Stimulated activated naive CD8-positive, alpha-beta T cell treated with anti-CD3 and anti-CD28 coated beads, Interleukin-15, Interleukin-2, amounts not matched to agents 100 ng/mL and 50 ng/mL, for 24 hours (primary cell): Measurements from ENCODE around the gene LOXL3.
"Not testable (repeated sequence)": the region's sequence is repeated elsewhere in the genome, so short reads cannot be mapped to it uniquely, and the experiment has no call there.

ENCODE experiments used
- H3K27ac Mint-ChIP-seq: one replicate; pipeline ENCODE4 v1.8.0; 2021; ENCODE audit warnings: mild to moderate bottlenecking, mixed read lengths
- H3K27me3 Mint-ChIP-seq: one replicate; pipeline ENCODE4 v1.8.0; 2021; ENCODE audit warnings: mixed read lengths
- H3K36me3 Mint-ChIP-seq: one replicate; pipeline ENCODE4 v1.8.0; 2021; ENCODE audit warnings: low read depth, mixed read lengths
- H3K4me1 Mint-ChIP-seq: one replicate; pipeline ENCODE4 v1.8.0; 2021; ENCODE audit warnings: low read depth, mixed read lengths
- H3K4me3 Mint-ChIP-seq: one replicate; pipeline ENCODE4 v1.8.0; 2021; ENCODE audit warnings: mild to moderate bottlenecking, mixed read lengths
- H3K9me3 Mint-ChIP-seq: one replicate; pipeline ENCODE4 v1.8.0; 2021; ENCODE audit warnings: mixed read lengths

The LOXL3 gene

DNA sequence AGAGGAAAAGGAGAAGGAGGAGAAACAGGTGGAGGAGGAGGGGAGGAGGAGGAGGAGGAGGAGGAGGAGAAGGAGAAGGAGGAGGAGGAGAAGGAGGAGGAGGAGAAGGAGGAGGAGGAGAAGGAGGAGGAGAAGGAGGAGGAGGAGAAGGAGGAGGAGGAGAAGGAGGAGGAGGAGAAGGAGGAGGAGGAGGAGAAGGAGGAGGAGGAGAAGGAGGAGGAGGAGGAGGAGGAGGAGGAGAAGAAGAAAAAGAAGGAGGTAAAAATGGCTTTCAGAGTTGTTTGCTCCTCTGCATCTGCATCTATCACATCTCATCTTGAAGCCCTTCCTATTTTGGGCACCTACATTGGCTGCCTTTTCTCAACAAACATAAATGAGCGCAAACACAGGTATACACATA is 7.3 kb upstream of the LOXL3 start:
- not testable (repeated sequence) for H3K27ac Mint-ChIP-seq, H3K9me3 Mint-ChIP-seq, H3K4me3 Mint-ChIP-seq, H3K36me3 Mint-ChIP-seq
- H3K27me3 Mint-ChIP-seq = peaks cover 25% of the 10 kb centered on the region
- peaks cover 21% of the 10 kb centered on the region for H3K4me1 Mint-ChIP-seq

DNA sequence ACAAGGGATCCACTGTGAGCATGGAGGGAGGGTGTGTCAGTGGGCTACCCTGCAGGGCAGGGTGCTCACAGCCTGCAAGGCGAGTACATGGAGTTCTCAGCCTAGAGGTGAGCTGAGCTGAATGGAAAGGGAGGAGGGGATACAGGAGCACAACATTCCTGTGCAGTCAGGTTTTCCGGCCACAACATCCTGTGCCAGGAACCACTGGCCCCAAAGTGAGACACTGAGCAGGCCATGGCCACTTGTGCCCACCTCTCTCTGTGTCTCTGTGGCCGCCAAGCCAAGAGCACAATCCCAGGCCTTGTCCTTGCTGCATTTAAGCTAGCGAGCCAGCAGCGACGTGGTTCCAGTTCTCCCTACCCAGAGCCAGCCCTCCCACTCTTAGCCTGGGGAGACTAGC is 6.8 kb upstream of the LOXL3 start:
- Mint-ChIP-seq H3K27ac (no peak overlapping the region), H3K36me3 (no peaks in the 10 kb centered on the region), H3K4me3 (no peak overlapping the region), H3K9me3 (no peaks in the 10 kb centered on the region), H3K27me3 (peaks cover 25% of the 10 kb centered on the region), H3K4me1 (peaks cover 20% of the 10 kb centered on the region)

DNA sequence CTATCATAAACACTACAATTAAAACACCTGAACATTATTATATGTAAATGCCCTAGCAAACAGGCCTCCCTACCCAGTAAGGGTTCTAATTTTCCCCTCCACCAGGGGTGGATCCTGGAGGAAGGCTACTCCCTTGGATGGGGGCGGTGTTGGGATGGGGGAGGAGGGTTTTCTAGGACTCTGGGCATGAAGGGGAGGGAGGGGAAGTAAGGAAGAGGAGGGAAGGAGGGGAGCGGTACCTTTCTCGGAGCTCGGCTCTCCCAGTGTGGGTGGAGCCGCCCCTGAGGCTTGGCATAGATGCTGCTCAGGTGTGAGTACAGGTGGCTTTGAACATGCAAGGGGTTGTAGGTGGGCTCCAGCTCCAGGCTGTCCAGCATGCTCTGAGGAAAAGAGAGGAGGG is 6.2 kb upstream of the LOXL3 start:
- H3K36me3 Mint-ChIP-seq = no peaks in the 10 kb centered on the region
- H3K9me3 Mint-ChIP-seq = no peaks in the 10 kb centered on the region
- H3K27ac Mint-ChIP-seq = no peak overlapping the region
- peaks cover 24% of the 10 kb centered on the region for H3K4me1 Mint-ChIP-seq
- H3K27me3 Mint-ChIP-seq = peaks cover 25% of the 10 kb centered on the region
- no peak overlapping the region for H3K4me3 Mint-ChIP-seq

DNA sequence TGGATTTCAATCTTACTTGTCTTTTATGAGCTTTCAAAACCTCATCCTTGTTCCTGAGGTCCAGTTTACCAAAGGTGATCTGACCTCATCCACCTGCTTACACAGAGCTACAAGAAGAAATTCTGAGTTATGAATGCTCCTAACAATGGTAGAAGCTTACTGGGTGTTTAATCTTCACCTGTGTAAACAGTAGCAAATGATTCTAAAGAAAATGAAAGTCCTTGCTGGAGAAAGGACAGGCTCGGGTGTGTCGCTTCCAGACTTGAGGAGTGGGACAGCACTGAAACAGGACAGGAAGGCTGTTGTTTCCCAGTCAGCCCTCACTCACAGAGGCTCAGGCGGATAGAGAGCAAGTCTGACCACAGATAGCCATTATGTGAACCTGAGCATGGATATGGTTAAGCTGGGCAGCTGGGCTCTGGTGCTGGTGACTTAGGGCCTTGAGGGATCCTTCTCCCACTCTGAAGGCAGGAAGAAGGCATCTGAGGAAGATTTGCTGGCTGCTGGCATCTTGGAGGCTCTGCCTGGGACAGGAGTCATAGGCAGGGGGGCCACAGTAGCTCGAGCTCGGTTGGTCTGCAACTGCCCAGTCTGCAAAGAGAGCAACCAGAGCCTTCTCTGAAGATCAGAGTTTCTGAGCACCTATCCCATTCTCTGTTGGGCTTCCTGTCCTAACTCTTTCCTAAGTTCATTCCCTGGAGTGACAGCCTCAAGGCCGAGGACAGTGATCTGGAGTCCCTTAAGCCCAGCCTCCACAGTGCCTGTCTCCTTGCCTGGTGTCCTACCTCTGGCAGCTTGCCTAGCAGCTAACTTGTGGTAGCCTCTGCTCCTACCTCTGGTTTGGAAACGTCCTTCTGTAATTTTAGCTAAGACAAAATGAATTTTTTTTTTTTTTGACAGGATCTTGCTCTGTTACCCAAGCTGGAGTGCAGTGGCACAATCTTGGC is 4.8 kb upstream of the LOXL3 start:
- Mint-ChIP-seq H3K9me3 (no peaks in the 10 kb centered on the region), H3K4me1 (peaks cover 27% of the 10 kb centered on the region), H3K4me3 (no peak overlapping the region), H3K27ac (no peak overlapping the region), H3K36me3 (no peaks in the 10 kb centered on the region), H3K27me3 (peaks cover 20% of the 10 kb centered on the region)

DNA sequence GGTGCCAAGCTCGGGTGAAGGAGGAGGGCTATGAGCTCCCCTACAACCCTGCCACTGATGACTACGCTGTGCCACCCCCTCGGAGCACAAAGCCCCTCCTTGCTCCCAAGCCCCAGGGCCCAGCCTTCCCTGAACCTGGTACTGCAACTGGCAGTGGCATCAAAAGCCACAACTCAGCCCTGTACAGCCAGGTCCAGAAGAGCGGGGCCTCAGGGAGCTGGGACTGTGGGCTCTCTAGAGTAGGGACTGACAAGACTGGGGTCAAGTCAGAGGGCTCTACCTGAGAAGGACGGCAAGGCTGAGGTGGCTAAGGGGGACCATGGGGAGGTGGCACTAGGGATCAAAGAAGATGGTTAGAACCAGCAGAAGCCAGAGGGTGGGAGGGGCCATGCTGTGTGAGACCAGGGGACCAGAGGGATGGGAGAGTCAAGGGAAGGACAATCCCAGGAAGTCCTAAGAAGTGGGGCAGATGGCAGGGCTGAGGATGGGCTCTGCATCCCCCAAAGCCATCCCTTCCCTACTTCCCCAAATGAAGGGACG is 3.2 kb upstream of the LOXL3 start:
- H3K36me3 Mint-ChIP-seq = no peaks in the 10 kb centered on the region
- peak overlapping the region; percentile 34 for H3K27ac Mint-ChIP-seq
- no peaks in the 10 kb centered on the region for H3K9me3 Mint-ChIP-seq
- peaks cover 12% of the 10 kb centered on the region for H3K27me3 Mint-ChIP-seq
- H3K4me1 Mint-ChIP-seq = peaks cover 23% of the 10 kb centered on the region
- no peak overlapping the region for H3K4me3 Mint-ChIP-seq

DNA sequence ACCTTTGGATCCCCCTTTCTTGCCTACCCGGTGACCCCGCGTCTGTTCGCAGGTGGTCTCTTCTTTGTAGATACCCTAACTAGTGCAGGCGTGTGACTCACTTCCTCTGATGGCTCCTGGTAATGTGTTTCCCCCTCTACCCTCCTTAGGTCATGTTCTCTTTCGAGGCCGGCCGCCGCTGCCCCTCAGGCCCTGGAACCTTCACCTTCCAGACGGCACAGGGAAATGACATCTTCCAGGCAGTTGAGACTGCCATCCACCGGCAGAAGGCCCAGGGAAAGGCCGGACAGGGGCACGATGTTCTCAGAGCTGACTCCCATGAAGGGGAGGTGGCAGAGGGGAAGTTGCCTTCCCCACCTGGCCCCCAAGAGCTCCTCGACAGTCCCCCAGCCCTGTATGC is 2.4 kb upstream of the LOXL3 start:
- no peak overlapping the region for H3K27ac Mint-ChIP-seq
- no peaks in the 10 kb centered on the region for H3K36me3 Mint-ChIP-seq
- peaks cover 23% of the 10 kb centered on the region for H3K4me1 Mint-ChIP-seq

DNA sequence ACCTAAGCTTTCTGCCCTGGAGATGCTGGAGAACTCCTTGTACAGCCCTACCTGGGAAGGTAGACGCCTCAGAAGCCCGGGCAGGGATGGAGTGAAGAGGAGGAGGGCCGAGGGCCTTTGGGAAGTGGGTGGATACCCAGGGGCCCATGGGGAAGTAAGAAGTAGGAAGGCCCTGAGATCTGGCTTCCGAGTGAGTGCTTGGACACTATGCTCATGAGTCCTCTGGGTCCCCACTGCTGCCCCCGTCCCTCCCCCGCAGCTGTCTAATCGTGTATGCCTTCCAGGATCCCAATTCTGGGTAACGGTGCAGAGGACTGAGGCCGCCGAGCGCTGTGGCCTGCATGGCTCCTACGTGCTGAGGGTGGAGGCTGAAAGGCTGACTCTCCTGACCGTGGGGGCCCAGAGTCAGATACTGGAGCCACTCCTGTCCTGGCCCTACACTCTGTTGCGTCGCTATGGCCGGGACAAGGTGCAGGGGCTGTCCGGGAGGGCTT is 1.9 kb upstream of the LOXL3 start:
- Mint-ChIP-seq H3K27me3 (peaks cover 14% of the 10 kb centered on the region), H3K36me3 (no peaks in the 10 kb centered on the region), H3K4me3 (peak overlapping the region; percentile 94), H3K9me3 (no peaks in the 10 kb centered on the region), H3K4me1 (peaks cover 23% of the 10 kb centered on the region), H3K27ac (peak overlapping the region; percentile 85)

More for the DNA sequence above, 2.4 kb upstream of the LOXL3 start:
- H3K9me3 Mint-ChIP-seq = no peaks in the 10 kb centered on the region
- H3K27me3 Mint-ChIP-seq = peaks cover 12% of the 10 kb centered on the region
- peak overlapping the region; percentile 94 for H3K4me3 Mint-ChIP-seq

DNA sequence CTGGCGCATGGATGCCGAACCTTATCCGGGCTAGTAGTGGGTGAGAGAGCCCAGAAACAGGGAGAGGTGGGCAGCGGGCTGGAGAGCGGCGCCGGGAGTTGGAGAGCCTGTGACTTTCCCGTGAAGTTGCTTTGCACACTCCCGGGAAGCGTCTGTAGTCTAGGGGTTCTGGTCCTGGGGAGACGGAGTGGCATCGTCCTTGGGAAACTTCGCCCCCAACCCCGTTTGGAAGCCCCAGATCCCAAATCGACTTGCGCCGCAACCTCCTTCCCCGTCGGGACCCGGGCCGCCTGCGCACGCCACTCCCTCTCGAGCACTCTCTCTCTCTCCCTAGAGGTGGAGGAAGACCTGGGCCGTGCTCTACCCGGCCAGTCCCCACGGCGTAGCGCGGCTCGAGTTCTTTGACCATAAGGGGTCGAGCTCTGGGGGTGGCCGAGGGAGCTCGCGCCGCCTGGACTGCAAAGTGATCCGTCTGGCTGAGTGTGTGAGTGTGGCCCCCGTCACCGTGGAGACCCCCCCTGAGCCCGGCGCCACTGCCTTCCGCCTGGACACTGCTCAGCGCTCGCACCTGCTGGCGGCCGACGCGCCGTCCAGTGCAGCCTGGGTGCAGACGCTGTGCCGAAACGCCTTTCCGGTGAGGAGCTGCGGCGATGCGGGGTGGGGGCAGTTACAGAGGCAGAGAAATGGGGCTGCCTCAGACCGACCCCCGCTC is 1.2 kb upstream of the LOXL3 start:
- Mint-ChIP-seq H3K4me3 (peak overlapping the region; percentile 94), H3K4me1 (peaks cover 16% of the 10 kb centered on the region)

DNA sequence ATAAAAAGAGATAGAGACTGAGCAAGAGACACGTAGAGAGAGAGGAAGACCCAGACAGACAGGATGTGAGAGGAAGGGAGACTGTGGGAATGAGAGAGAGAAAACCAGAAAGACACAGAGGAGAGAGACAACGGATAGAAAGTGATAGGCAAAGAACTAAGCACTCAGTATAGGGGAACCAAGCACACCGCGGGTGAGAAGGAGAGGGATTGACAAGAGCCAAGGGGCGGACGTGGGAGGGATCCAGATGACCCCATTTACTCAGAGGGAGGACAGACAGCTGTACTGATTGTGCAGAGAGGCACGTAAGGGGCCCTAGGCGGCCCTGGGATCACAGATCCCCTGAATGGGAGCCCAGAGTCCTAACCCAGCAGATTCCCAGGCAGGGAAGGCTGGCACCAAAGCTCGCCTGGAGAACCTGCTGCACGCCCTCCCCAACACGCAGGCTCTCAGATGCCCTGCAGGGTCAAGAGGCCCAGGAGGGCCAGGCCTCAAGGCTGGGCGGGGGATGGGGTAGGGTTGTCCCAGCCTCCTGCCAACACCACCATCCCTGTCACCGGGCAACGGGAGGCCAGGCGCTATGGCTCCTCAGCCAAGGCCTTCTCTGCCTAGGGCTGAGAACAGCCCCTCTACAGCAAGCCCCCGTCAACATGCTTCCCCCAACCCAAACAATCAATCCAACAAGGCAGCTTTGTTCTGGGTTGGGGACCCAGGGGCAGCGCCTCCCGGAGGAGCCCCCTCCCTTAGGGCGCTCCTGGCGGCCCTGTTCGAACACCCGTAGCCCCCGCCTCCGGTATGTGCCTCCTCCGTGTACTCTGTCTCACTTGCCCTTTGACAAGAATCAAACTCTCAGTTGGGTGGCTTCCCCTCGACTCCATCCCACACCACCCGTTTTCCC is 579 bp downstream of the LOXL3 start:
- H3K4me3 Mint-ChIP-seq = peak overlapping the region; percentile 45
- no peaks in the 10 kb centered on the region for H3K9me3 Mint-ChIP-seq
- H3K4me1 Mint-ChIP-seq = peaks cover 24% of the 10 kb centered on the region
- H3K27me3 Mint-ChIP-seq = peaks cover 30% of the 10 kb centered on the region
- H3K27ac Mint-ChIP-seq = peak overlapping the region; percentile 21
- H3K36me3 Mint-ChIP-seq = no peaks in the 10 kb centered on the region

More for the DNA sequence above, 1.2 kb upstream of the LOXL3 start:
- Mint-ChIP-seq H3K27me3 (peaks cover 18% of the 10 kb centered on the region), H3K9me3 (no peaks in the 10 kb centered on the region), H3K36me3 (no peaks in the 10 kb centered on the region), H3K27ac (peak overlapping the region; percentile 85)

DNA sequence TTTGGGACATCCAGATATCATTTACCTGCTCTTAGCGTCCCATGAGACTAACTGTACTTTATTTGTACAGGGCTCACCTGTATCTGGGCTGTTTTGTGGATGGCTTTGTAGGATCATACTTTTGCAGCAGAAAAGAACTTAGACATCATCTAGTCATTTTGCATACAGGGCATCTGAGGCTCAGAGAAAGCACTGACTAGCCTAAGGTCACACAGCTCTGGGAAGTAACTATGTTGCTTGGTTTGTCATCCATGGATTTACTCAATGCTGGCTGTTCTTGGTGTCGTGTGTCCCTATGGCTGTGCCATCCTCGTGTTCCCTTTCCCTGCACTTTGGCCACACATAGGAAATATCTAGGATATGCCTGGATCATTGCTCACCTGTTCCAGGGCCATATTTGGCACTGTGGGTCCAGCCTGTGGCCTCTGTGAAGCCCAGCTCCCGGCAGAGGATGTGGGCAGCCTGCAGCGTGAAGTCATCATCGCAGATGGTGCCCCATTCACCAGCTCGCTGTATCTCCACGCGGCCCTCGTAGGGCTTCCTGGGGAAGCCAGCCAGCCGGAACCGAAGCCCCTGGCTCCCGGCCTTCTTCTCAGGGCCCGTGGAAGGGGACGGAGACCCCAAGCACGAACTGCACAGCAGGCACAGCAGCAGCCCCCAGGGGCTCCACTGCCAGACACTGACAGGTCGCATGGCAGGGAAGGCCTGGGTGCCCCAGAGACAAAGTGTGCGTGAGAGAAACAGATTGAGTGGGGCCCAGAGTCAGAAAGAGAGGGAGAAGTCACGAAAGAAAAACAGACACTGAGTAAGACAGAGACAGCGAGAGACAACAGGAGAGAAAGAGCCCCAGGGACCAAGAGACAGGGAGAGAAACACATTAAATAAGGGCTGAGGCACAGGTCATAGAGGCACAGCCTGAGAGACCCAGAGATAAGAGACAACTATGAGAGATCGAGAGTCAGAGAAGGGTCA is 1.5 kb downstream of the LOXL3 start:
- no peaks in the 10 kb centered on the region for H3K9me3 Mint-ChIP-seq
- H3K4me3 Mint-ChIP-seq = peak overlapping the region; percentile 1
- H3K27me3 Mint-ChIP-seq = peaks cover 39% of the 10 kb centered on the region
- H3K4me1 Mint-ChIP-seq = peaks cover 26% of the 10 kb centered on the region
- H3K36me3 Mint-ChIP-seq = no peaks in the 10 kb centered on the region
- no peak overlapping the region for H3K27ac Mint-ChIP-seq

DNA sequence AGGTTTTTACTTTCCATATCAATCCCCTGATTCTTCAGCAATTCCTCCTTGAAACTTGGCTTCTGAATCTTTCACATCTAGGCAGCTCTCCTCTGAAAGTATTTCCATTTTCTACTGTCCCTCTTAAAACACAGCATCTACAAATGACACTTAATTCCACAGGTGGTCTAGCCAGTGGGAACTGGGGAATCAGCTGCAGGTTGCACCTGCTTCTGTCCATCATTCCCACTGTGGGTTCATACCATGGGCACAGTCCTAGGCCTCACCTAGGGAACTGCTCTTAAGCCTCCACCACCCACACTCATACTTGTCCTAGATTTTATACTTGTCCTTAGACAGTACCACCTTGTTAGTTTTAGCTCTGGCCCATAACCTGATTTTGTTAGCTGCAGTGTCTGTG is 2.2 kb downstream of the LOXL3 start:
- H3K27me3 Mint-ChIP-seq = peaks cover 41% of the 10 kb centered on the region
- H3K4me3 Mint-ChIP-seq = no peak overlapping the region
- no peaks in the 10 kb centered on the region for H3K9me3 Mint-ChIP-seq
- no peaks in the 10 kb centered on the region for H3K36me3 Mint-ChIP-seq
- peaks cover 26% of the 10 kb centered on the region for H3K4me1 Mint-ChIP-seq
- no peak overlapping the region for H3K27ac Mint-ChIP-seq

DNA sequence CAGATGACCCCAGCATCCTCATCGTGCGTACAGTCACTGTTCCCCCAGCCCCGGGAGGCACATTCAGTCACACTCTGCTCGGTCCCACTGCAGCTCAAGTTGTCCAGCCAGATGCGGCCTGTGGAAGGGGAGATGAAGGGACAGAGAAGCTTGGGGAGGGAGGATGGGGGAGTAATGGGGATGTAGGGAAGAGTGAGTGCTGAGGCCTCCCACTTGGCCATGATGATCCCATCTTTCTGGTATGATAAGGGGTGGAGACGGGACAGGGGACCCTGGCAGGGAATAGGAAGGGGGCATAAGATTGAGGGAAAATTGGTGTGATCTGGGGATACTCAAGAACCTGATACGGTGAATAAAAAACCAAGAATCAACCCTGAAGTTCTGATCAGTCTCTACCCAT is 3.5 kb downstream of the LOXL3 start:
- H3K4me3 Mint-ChIP-seq = peak overlapping the region; percentile 67
- no peaks in the 10 kb centered on the region for H3K9me3 Mint-ChIP-seq
- H3K36me3 Mint-ChIP-seq = no peaks in the 10 kb centered on the region
- H3K27me3 Mint-ChIP-seq = peaks cover 53% of the 10 kb centered on the region
- no peak overlapping the region for H3K27ac Mint-ChIP-seq
- H3K4me1 Mint-ChIP-seq = peaks cover 16% of the 10 kb centered on the region
